HUDEP-2 (cell line): Measurements from ENCODE around the gene KCNH6.

Experiments
- DNase-seq, 76 experiments: peaks; one replicate each; lab custom pipeline; 2025; ENCODE audit not compliant: unreplicated experiment in 76 of 76; lab: John Stamatoyannopoulos, UW

The KCNH6 gene

DNA sequence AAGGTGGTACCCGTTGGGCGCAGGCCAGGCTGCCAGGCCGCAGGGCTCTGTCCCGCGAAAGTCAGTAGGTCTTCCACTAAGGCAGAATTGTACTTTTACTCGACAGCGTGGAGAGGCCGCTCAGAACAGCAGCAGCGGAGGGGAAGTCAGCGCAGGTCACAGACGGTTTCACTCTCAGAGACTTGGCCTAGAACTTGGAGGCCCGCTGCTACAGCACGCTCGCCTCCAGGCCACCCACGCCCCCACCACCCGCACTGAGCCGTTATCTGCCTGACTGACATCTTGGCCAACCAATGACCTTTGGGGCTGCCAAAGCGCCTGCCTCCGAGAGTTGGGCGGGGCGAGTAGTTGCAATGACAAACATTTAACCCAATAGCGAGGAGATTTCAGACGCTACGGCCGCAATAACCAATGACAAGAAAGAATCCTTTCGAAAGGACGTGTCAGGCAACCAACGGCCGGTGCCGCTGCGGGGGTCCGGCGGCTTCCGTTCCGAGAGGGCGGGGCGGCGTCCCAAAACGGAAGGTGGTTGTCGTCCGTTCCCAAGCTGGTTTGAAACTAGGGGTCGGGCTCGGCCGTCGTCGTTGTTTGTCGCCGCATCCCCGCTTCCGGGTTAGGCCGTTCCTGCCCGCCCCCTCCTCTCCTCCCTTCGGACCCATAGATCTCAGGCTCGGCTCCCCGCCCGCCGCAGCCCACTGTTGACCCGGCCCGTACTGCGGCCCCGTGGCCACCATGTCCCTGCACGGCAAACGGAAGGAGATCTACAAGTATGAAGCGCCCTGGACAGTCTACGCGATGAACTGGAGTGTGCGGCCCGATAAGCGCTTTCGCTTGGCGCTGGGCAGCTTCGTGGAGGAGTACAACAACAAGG is 27.0 kb downstream of the KCNH6 start, which contains the start of gene DCAF7:
Gene DCAF7, plus strand, starts transcription at position 532 of the 871 bp plus-strand sequence. Its CDS starts 201 bp downstream, at position 733.
- peak; percentile 49 to 100 (median 99) for DNase-seq

DNA sequence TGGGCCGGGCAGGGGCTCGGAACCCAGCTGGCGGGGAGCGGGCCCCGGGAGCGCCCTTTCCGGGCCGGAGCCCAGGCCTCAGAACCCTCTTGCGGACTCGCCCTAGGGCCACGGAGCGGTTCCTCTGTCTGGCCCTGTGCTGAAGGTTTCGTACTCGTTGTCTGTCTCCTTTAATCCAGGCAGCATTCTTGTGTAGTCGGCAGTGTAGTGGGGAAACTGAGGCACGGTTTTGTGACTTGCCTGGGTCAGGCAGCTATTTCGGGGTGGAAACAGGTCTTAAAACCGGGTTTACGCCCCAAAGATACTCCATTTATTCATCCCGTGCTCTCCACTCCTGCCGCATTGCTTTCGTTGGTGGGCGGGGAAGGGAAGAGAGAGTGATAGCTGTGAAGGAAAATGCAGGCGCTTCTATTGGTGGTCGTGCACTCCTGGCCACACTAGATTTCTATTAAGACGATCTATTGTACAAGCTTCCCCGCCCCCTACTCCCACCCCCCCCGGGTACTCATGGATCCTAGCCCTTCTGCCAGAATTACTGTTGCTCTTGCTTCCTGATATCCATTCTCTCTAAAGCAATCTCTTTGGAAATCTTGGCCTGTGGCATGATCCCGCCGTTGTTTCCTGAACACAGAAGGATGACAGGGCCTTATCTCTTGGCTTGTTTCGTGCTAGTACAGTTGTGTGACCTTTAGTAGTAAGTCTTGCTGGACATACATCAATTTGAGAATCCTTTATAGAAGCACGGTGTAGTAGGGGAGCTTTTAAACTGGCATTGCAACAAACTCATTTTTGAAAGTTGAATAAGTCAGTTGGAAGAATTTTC is 27.9 kb downstream of the KCNH6 start:
- DNase-seq = peak in 20 of 76 experiments; percentile 6 to 62 (median 23)

DNA sequence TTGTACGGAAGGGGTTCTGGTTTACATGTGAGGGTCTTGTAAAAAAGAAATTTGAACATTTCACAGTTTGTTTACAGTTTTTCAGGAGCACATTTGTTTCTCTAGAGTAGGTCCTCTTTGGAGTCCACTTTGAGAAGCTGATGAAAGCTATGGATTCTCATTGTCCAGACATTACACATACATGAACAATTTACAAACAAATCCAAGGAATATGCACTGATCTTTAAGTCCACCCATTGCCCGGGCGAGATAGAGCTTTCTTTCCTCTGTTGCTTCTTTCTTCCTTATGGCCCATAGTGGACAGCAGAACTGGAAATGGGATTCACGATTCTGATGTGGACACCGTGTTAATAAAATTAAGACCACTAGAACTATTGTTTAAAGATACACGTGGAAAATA is 29.1 kb downstream of the KCNH6 start:
- no peak for DNase-seq

DNA sequence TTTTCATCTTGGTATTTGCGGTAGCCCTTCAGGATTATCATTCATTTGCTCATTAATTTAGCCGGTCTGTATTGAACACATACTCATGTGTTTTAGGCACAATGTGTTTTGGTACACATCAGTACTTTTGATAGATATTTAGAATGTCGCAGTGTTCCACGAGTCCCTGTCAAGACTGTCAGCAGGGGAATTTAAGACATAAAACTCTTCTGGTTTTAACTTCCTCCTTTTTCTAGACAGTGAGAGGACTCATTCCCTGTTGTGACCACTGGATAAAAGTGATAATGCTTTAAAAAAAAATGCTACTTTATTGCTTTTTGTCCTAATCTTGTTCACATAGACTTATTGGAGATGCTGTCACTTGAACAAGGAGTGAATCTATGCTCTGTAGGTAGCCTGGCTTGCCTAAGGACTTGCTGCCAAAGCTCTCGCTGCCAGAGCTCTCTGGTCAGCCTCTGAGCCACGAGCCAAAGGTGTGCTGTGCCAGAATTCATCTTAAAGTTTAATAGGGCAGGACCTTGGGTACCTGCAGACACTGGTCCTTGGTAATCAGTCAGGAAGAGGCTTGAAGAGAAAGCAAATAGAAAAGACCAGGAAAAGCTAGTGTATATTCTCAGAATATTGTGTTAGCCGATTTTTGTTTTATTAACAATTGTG is 32.5 kb downstream of the KCNH6 start:
- DNase-seq = no peak

DNA sequence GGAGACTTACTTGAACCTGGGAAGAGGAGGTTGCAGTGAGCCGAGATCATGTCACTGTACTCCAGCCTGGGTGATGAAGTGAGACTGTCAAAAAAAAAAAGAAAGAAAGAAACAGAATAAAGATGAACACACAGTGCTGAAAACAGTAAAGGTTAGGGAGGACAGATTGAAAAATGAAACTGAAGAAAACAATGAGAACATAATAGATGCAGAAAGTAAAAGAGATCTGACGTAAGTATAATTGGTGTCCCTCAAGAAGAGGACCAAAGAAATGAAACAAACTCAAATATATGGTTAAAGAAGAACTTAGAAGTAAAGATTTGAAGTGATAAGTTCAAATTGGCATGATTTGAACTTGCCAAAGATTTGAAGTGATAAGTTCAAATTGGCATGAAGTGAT is 34.3 kb downstream of the KCNH6 start:
- no peak for DNase-seq

DNA sequence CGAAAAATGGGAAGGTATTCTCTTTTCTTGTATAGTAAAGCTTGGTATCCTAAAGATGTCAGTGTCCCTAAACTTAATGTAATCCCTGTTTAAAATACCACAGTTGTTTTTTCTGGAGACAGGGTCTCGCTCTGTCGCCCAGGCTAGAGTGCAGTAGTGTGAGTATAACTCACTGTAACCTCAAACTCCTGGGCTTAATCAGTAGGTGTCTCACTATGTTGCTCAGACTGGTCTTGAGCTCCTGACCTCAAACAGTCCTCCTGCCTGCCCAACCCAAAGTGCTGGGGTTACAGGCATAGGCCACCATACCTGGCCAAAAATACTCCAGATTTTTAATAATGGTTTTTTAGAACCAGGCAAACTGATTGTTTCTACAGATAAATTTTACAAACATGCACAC is 35.3 kb downstream of the KCNH6 start:
- no peak for DNase-seq

DNA sequence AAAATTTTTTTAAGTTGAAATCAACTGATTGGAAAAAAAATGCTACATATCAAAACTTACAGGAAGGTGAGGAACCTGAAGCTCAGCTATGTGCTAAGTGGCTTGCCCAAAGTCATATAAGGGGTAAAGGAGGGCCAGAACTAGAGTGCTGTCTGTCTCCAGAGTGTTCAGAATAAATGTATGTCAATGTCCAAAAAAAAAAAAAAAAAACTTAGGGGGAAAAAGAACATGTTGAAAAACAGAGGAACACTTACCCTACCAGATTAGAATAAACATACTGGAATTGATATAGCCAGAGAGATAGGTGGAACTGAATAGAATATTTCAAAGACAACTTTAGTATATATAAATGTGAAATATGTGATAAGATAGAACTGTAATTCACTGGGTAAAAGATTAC is 38.7 kb downstream of the KCNH6 start:
- no peak for DNase-seq

DNA sequence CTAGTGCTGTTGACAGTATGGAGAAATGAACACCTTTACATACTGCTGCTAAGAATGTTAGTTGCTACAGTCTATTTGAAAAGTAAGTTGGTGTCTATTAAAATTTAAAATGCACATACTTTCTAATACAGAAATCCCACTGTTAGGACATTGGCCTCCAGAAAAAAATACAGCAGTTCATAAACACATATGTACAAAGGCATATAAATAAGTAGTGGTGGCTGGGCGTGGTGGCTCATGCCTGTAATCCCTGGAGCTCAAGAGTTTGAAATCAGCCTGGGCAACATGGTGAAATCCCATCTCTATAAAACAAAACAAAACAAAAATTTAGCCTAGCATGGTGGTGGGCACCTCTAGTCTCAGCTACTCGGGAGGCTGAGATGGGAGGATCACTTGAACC is 40.2 kb downstream of the KCNH6 start:
- no peak for DNase-seq

DNA sequence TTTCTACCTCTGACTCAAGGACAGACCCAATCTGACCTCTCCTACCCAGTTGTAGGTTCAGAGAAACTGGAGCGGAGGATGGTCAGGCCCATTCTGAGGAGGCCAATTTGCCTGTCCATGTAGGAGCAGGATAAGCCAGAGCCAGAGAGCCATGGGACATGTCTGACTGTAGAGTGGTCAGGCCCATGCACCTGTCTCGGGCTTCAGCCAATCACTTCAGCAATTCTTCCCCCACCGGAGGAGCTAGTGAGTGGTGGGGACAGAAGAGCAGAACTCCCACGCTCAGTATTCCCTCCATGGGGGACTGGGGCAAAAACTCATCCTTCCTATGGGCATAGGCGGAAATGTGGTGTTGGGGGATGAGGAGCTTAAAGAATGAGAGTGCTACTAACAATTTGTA is 41.4 kb downstream of the KCNH6 start:
- no peak for DNase-seq

DNA sequence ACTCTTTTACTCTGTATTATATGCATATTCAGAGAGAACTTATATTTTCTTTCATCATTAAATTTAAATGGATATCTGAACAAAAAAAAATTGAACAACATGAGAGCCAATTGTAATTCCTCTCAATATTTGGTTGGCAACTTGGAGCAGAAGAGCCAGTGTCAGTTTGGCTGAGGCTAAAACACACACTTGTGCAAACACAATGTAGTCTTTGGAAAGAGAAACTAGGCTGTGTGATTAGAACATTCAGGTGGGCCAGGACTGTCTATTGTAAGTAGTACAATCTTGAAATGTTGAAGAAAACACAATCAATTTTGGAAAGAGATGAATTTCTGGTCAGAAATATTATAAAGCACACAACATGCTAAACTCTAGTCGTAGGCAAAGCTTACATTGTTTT is 44.1 kb downstream of the KCNH6 start:
- DNase-seq = no peak

DNA sequence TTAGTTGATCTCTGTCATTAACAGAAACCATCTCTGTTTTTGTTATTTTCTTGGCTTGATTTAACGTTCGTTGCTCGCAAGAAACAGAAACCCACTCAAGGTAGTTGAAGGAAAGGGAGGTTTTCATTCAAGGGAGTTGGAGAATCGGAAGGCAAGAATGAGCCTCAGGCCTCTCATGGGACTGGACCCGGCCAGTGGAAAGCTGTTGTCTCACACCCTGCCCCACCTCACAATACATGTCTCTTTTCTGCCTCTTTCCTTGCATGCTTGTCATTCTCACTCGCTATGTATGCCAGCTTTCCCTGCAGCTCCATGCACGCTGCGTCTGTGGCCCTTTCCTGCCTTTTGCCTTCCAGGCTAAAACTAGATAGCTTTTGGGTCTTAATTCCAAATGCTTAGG is 45.4 kb downstream of the KCNH6 start:
- no peak for DNase-seq

DNA sequence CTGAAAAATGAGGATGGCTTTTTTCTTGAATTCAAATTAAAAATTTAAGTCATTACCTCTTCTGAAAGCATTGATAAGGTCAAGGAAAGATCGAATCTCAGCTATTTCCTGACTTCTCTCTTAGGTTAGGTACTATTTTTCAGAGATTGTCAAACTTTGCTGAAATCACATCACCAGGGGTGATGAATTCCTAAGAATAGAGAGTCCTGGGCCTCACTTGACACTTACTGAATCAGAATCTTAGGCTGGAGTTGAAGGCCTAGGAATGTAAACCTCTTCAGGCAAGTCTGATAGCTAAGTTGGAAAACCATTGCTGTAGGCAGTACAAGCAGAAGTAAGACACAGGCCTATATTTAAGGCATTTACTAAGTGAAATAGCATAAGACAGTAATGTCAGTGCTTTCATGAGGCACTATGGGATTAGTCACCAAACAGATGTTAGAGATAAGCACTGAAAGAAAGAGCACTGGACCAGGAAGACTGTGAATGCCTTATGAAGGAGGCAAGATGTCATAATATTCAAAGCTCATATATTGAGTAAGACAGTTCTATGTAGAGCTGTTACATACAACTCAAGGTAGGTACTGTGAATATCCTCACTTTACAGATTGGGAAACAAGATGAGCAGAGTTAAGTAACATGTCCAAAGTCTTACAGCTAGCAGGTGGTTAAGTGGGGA is 48.6 kb downstream of the KCNH6 start:
- peak in 14 of 76 experiments; percentile 2 to 43 (median 19) for DNase-seq

DNA sequence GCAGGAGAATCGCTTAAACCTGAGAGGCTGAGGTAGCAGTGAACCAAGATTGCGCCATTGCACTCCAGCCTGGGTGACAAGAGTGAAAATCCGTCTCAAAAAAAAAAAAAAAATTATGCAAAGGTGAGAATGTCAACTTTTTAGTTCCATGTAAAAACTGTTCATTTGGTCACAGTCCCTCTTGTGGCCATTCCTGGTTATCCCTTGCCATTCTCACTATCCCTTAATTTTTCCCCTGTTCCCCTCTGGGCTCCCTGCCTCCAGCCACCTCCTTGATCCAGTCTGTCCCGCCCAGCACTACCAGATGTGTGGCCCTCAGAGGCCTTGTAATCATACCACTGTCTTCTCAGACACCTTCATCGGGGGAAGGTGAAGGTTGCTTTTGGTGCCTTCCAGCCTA is 50.5 kb downstream of the KCNH6 start:
- DNase-seq = no peak

DNA sequence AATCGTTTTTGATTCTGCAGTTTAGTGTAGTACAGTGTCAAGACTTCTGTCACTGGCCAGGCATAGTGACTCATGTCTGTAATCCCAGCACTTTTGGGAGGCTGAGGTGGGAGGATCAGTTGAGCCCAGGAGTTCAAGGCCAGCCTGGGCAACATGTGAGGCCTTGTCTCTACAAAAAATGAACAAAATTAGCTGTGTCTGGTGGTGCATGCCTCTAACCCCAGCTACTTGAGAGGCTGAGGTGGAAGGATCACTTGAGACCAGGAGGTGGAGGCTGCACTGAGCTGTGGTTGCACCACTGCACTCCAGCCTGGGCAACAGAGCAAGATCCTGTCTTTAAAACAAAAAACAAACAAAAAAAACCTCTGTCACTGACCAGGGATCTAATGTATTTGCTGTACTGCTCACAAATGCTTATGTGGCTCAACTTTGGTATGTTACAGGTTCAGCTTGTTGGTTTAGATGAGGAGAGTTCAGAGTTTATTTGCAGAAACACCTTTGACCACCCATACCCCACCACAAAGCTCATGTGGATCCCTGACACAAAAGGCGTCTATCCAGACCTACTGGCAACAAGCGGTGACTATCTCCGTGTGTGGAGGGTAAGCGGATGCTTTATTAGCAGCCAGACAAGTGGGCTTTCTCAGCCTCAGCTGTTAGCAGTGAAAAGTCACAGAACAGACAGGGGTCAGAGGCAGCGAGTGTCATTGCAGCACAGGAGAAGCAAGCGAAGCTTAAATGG is 55.0 kb downstream of the KCNH6 start:
- DNase-seq = no peak

DNA sequence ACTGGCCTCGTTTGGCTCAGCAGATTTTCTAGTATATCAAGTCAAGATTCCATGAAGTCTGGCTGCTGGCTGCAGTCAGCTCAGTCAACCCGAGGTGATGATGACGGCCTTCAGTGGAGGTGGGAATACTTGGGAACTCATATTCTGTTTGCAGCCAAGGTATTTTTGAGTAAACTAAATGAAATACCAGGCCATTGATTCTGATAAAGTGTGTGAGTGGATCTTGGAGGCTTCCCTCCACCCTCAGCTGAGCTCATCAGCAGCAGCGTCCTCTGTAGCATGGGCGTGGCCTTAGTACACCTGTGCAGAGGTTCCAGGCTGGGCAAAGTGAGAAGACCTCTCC is 55.6 kb downstream of the KCNH6 start:
- DNase-seq = no peak

DNA sequence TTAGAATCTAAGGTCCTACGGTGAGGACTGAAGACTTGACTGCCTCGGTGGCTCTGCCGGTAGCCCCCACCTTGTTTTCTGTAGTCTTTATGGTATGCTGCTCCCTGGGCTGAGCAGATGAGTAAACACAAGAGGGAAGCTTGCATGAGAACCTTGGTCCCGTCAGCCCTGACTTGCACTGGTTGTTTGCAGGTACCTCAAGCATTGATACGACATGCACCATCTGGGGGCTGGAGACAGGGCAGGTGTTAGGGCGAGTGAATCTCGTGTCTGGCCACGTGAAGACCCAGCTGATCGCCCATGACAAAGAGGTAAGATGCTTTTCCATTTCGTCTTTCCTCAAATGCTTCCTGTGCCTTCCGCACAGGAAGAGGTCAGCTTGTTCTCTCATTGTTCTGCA is 56.5 kb downstream of the KCNH6 start:
- DNase-seq = no peak

DNA sequence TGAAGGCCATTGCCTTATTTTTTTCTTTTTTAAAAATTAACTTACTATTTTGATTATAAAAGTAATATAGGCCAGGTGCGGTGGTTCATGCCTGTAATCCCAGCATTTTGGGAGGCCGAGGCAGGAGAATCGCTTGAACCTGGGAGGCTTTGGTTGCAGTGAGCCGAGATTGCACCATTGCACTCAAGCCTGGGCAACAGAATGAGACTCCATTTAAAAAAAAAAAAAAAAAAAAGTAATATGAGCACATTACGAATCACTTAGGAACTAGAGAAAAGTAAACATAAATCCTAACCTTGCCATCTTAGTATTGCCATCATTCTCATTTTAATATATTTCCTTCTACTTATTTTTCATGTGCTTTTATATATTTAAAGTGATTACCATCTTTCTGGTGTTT is 64.6 kb downstream of the KCNH6 start:
- no peak for DNase-seq

DNA sequence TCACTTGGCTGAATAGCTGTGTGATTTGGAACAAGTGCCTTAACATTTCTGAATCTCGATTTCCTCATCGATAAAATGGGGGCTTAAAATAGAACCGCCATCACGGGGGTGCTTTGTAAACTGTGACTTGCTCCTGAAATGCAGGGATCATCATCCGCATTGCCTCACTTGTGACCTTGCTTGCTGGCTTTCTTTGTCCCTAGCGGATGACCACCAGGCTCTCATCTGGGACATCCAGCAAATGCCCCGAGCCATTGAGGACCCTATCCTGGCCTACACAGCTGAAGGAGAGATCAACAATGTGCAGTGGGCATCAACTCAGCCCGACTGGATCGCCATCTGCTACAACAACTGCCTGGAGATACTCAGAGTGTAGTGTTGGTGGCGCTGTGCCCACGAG is 65.6 kb downstream of the KCNH6 start:
- DNase-seq = no peak

DNA sequence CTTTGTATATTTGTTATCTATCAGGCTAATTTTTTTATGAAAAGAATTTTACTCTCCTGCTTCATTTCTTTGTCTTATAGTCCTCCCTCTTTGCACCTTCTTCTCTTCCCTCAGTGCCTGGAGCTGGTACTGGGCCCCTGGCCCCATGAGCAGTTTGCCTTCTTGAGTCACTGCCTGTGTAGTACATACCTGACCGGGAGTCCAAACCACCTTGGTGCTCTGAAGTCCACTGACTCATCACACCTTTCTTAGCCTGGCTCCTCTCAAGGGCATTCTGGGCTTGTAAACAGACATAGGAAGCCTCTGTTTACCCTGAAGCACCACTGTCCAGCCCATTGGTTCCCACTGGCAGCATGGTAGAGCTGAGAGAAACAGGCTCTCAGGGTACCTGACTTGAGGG is 66.5 kb downstream of the KCNH6 start:
- no peak for DNase-seq

DNA sequence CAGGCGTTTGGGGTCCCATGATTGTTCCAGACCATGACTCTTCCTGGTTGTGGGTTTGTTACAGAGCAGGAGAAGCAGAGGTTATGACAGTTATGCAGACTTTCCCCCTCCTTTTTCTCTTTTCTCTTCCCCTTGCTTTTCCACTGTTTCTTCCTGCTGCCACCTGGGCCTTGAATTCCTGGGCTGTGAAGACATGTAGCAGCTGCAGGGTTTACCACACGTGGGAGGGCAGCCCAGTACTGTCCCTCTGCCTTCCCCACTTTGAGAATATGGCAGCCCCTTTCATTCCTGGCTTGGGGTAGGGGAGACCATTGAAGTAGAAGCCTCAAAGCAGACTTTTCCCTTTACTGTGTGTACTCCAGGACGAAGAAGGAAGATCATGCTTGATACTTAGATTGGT is 69.6 kb downstream of the KCNH6 start:
- DNase-seq = no peak
